NB4 (cell line): ENCODE results near the gene EHMT1.

Source experiments
- MYC ChIP-seq: IDR thresholded peaks from 2 replicates; pipeline ENCODE4 v1.6.1; 2011; ENCODE audit warnings: low read depth, low read length
- POLR2A ChIP-seq: IDR thresholded peaks from 2 replicates; pipeline ENCODE4 v1.6.1; 2011; ENCODE audit warnings: mild to moderate bottlenecking; ENCODE audit not compliant: insufficient read length; ENCODE audit errors: extremely low read depth
- TF ChIP-seq, protein P1 (sequence below): IDR thresholded peaks from one replicate; pipeline ENCODE4 v1.5.1; 2012; ENCODE audit warnings: low read depth, low read length
- TF ChIP-seq, protein P2 (sequence below): IDR thresholded peaks from 2 replicates; pipeline ENCODE4 v1.6.1; 2011; ENCODE audit warnings: low read depth, low read length

DNA sequence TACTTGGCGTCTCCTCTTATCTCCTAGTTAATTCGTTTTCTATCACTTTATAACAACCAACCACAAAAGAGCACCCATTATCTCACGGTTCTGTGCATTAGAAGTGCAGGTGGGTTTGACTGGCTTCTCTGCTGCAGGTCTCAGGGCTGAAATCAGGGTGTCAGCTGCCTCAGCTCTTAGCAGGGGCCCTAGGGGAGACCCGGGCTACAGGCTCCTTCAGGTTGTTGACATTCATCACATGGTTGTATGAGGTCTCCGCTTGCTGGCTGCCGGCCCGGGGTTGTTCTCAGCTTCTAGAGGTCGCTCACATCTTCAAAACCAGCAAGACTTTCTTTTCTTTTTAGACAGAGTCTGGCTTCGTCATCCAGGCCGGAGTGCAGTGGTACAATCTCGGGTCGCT, 25.6 kb upstream of the EHMT1 start:
- TF ChIP-seq, protein P1, sequence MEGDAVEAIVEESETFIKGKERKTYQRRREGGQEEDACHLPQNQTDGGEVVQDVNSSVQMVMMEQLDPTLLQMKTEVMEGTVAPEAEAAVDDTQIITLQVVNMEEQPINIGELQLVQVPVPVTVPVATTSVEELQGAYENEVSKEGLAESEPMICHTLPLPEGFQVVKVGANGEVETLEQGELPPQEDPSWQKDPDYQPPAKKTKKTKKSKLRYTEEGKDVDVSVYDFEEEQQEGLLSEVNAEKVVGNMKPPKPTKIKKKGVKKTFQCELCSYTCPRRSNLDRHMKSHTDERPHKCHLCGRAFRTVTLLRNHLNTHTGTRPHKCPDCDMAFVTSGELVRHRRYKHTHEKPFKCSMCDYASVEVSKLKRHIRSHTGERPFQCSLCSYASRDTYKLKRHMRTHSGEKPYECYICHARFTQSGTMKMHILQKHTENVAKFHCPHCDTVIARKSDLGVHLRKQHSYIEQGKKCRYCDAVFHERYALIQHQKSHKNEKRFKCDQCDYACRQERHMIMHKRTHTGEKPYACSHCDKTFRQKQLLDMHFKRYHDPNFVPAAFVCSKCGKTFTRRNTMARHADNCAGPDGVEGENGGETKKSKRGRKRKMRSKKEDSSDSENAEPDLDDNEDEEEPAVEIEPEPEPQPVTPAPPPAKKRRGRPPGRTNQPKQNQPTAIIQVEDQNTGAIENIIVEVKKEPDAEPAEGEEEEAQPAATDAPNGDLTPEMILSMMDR, result no peak
- TF ChIP-seq POLR2A (no peak), MYC (no peak)
- TF ChIP-seq, protein P2, sequence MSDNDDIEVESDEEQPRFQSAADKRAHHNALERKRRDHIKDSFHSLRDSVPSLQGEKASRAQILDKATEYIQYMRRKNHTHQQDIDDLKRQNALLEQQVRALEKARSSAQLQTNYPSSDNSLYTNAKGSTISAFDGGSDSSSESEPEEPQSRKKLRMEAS, result no peak
